Fibroblast of lung (primary cell): ENCODE results near the gene TOX2. TPM values are rescaled to one million over a fixed set of nuclear protein-coding genes. Genes with fewer than 3 reads are reported as not detected.

ENCODE experiments used
- DNase-seq, 2 donors: peaks; one replicate each; pipeline versions ENCODE4 v3.0.0 to v3.0.0-alpha.2; 2010; ENCODE audit warnings: low read depth in 2 of 2
- H2AFZ ChIP-seq: 2 replicates; pipeline ENCODE4 v1.5.1; 2012; ENCODE audit warnings: low read length, control low read depth, inconsistent platforms
- H3K27ac ChIP-seq: 2 replicates; pipeline ENCODE4 v1.5.1; 2011; ENCODE audit warnings: low read length, control low read depth; ENCODE audit not compliant: insufficient read depth
- H3K27me3 ChIP-seq: 2 replicates; pipeline ENCODE4 v1.5.1; 2011; ENCODE audit warnings: mild to moderate bottlenecking, low read length; ENCODE audit not compliant: control insufficient read depth, insufficient read depth
- H3K36me3 ChIP-seq: 2 replicates; pipeline ENCODE4 v1.5.1; 2011; ENCODE audit warnings: low read length; ENCODE audit not compliant: control insufficient read depth, insufficient read depth
- H3K4me1 ChIP-seq: 2 replicates; pipeline ENCODE4 v1.5.1; 2011; ENCODE audit warnings: low read length; ENCODE audit not compliant: control insufficient read depth, insufficient read depth; ENCODE audit errors: extremely low read depth
- H3K4me2 ChIP-seq: 2 replicates; pipeline ENCODE4 v1.5.1; 2011; ENCODE audit warnings: low read length, control low read depth; ENCODE audit not compliant: insufficient read depth; ENCODE audit errors: extremely low read depth
- H3K4me3 ChIP-seq, 4 experiments: fragments of 200-600 bp in 1 of 4; sonication (generic) in 1 of 4; replicated peaks in 1 of 4; 2 replicates each; pipeline ENCODE4 v1.5.1; 2011 to 2016; ENCODE audit warnings: low read length in 4 of 4, low read depth in 3 of 4, mild to moderate bottlenecking in 3 of 4, control low read depth in 2 of 4, inconsistent platforms in 1 of 4, mixed read lengths in 1 of 4; ENCODE audit not compliant: insufficient read depth in 1 of 4; ENCODE audit errors: control extremely low read depth in 1 of 4
- H3K79me2 ChIP-seq: 2 replicates; pipeline ENCODE4 v1.5.1; 2012; ENCODE audit warnings: mild to moderate bottlenecking, low read length, inconsistent platforms; ENCODE audit not compliant: control insufficient read depth, insufficient read depth
- H3K9ac ChIP-seq: 2 replicates; pipeline ENCODE4 v1.5.1; 2011; ENCODE audit warnings: mild to moderate bottlenecking, low read length, control low read depth; ENCODE audit not compliant: insufficient read depth
- H3K9me3 ChIP-seq: 2 replicates; pipeline ENCODE4 v1.5.1; 2012; ENCODE audit warnings: low read depth, low read length; ENCODE audit not compliant: control insufficient read depth, insufficient read depth
- H4K20me1 ChIP-seq: 2 replicates; pipeline ENCODE4 v1.5.1; 2011; ENCODE audit warnings: low read length; ENCODE audit not compliant: control insufficient read depth, insufficient read depth; ENCODE audit errors: extremely low read depth
- EZH2 ChIP-seq: IDR thresholded peaks from 2 replicates; pipeline ENCODE4 v1.5.1; 2012; ENCODE audit warnings: low read length, control low read depth, mild to moderate bottlenecking; ENCODE audit errors: missing control alignments
- polyA plus RNA-seq, 2 donors: library from polyadenylated mRNA; depleted of rRNA in 1 of 2; stranded (reverse) in 1 of 2; unstranded in 1 of 2; fragments of >200 nt; gene quantifications; 2 replicates each; pipeline ENCODE4 v1.2.1, GENCODE V29; 2011 to 2012; ENCODE audit warnings: missing spikeins in 1 of 2
- total RNA-seq: library from RNA; depleted of rRNA; stranded (reverse); fragments of >200 nt; gene quantifications from 2 replicates; pipeline ENCODE4 v1.2.1, GENCODE V29; 2014
- TF ChIP-seq, protein P1 (sequence below), 2 donors: IDR thresholded peaks in 1 of 2; conservative IDR thresholded peaks in 1 of 2; 1 replicate in 1 of 2; 2 replicates in 1 of 2; pipeline ENCODE4 v1.5.1; 2011 to 2012; ENCODE audit warnings: low read length in 2 of 2, control low read depth in 1 of 2, inconsistent platforms in 1 of 2, low read depth in 1 of 2, mild to moderate bottlenecking in 1 of 2

The TOX2 gene
- total and polyA plus RNA-seq, 2 donors (not counting 1 experiment from before 2014, with no cell fraction given) = 5.9 to 9.6 TPM

DNA sequence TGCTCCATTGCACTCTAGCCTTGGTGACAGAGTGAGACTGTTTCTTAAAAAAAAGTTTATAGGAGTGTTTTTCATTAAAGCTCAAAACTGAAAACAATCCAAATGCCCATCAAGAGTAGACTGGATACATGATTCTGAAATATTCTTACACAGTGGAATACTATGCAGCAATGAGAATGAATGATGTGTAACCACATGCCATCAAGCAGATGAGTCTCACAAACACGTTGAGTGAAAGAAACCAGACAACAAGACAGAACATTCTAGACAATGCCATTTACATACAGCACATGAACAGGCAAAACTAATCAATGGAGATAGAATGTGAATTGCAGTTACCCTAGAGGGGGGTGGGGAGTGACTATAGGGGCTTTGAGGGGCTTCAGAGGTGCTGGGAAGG lies 72.4 kb downstream of the TOX2 start:
- Histone ChIP-seq H3K4me1 (no peaks in the 10 kb centered on the region), H4K20me1 (no peaks in the 10 kb centered on the region), H3K9me3 (no peaks in the 10 kb centered on the region), H3K9ac (no peak overlapping the region), H3K27ac (no peak overlapping the region), H3K27me3 (no peaks in the 10 kb centered on the region), H2AFZ (no peak overlapping the region), H3K36me3 (no peaks in the 10 kb centered on the region), H3K4me3 (no peak overlapping the region), H3K79me2 (no peaks in the 10 kb centered on the region), H3K4me2 (no peak overlapping the region)
- TF ChIP-seq, protein P1, sequence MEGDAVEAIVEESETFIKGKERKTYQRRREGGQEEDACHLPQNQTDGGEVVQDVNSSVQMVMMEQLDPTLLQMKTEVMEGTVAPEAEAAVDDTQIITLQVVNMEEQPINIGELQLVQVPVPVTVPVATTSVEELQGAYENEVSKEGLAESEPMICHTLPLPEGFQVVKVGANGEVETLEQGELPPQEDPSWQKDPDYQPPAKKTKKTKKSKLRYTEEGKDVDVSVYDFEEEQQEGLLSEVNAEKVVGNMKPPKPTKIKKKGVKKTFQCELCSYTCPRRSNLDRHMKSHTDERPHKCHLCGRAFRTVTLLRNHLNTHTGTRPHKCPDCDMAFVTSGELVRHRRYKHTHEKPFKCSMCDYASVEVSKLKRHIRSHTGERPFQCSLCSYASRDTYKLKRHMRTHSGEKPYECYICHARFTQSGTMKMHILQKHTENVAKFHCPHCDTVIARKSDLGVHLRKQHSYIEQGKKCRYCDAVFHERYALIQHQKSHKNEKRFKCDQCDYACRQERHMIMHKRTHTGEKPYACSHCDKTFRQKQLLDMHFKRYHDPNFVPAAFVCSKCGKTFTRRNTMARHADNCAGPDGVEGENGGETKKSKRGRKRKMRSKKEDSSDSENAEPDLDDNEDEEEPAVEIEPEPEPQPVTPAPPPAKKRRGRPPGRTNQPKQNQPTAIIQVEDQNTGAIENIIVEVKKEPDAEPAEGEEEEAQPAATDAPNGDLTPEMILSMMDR (conservative IDR thresholded peaks at IDR 0.05 in 1 of 2, IDR thresholded peaks at IDR 0.05 in 1 of 2; ENCODE audit: low read depth in 1 of 2, low read length in 2 of 2) = no peak
- no peak for TF ChIP-seq EZH2
- no peak for DNase-seq

DNA sequence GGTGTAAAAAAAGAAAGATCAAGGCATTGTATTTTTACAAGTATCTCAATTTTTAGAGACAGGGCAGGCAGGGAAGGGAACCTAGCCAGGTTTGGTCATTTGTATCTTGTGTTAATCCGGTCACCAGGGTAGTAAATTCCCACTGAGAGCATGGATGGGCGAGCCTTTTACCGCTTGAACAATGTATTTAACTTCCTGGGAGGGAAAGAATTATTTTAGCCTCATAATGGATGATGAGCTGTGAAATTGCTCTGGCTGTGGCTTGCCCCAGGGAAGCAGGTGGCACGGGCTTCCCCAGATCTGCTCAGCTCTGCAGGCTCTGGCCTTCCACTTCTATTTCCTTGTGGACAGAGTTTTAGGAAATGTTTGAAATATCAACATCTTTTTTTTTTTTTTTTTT lies 72.9 kb downstream of the TOX2 start:
- no peak overlapping the region for H3K9ac ChIP-seq
- H3K9me3 ChIP-seq = no peaks in the 10 kb centered on the region
- no peaks in the 10 kb centered on the region for H3K79me2 ChIP-seq
- H4K20me1 ChIP-seq = no peaks in the 10 kb centered on the region
- H3K27ac ChIP-seq = no peak overlapping the region
- H3K4me1 ChIP-seq = no peaks in the 10 kb centered on the region
- H3K4me2 ChIP-seq = no peak overlapping the region
- DNase-seq = no peak
- no peaks in the 10 kb centered on the region for H3K27me3 ChIP-seq
- no peaks in the 10 kb centered on the region for H3K36me3 ChIP-seq
- no peak overlapping the region for H3K4me3 ChIP-seq
- no peak overlapping the region for H2AFZ ChIP-seq
- TF ChIP-seq EZH2 = no peak
- TF ChIP-seq, protein P1 (conservative IDR thresholded peaks at IDR 0.05 in 1 of 2, IDR thresholded peaks at IDR 0.05 in 1 of 2; ENCODE audit: low read depth in 1 of 2, low read length in 2 of 2) = no peak

DNA sequence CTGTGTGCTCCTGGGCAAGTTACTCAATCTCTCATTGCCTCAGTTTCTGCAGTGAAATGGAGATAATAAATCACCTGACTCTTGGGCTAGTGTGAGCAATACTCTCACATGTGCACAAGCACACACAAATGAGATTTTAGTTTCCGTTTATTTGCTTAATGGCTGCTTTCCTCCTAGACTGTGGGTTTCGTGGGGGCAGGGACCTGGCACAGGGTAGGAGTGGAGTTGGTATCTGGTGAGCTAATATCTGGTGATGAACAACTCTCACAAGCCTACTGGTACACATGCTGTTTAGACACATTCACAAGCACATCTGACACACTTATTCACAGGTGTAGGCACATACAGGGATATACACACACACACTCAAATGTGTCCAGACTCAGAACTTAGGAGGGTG lies 73.8 kb downstream of the TOX2 start:
- H3K36me3 ChIP-seq = no peaks in the 10 kb centered on the region
- no peaks in the 10 kb centered on the region for H3K4me1 ChIP-seq
- DNase-seq = peak; percentile 19 to 41
- no peak overlapping the region for H3K4me2 ChIP-seq
- no peaks in the 10 kb centered on the region for H3K79me2 ChIP-seq
- no peak overlapping the region for H3K27ac ChIP-seq
- no peaks in the 10 kb centered on the region for H3K9me3 ChIP-seq
- no peaks in the 10 kb centered on the region for H3K27me3 ChIP-seq
- no peak for TF ChIP-seq EZH2
- TF ChIP-seq, protein P1 (conservative IDR thresholded peaks at IDR 0.05 in 1 of 2, IDR thresholded peaks at IDR 0.05 in 1 of 2; ENCODE audit: low read depth in 1 of 2, low read length in 2 of 2) = no peak
- H3K4me3 ChIP-seq = no peak overlapping the region
- H4K20me1 ChIP-seq = no peaks in the 10 kb centered on the region
- no peak overlapping the region for H3K9ac ChIP-seq
- H2AFZ ChIP-seq = no peak overlapping the region
